Ammon's horn (tissue), 1 donor: ENCODE results near the gene RPS6KA5.
A peak's percentile ranks its signal among the peaks of the same experiment; 100 is the strongest.
"Not testable (repeated sequence)": the region's sequence is repeated elsewhere in the genome, so short reads cannot be mapped to it uniquely, and the experiment has no call there.

ENCODE experiments used
- DNase-seq: peaks from one replicate; pipeline ENCODE4 v3.0.0-alpha.2; 2016; ENCODE audit warnings: low spot score

The RPS6KA5 gene

DNA sequence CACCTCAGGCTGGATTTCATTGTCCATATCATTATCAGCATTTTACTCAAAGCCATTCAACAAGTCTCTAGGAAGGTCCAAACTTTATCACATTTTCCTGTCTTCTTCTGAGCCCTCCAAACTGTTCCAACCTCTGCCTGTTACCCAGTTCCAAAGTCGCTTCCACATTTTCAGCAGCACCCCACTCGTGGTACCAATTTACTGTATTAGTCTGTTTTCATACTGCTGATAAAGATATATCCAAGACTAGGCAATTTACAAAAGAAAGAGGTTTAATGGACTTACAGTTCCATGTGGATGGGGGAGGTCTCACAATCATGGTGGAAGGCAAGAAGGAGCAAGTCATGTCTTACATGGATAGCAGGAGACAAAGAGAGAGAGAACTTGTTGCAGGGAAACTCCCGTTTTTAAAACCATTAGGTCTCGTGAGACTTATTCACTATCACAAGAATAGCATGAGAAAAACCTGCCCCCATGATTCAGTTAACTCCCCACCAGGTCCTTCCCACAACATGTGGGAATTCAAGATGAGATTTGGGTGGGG, 121.1 kb downstream of the RPS6KA5 start:
- DNase-seq: not testable (repeated sequence)

DNA sequence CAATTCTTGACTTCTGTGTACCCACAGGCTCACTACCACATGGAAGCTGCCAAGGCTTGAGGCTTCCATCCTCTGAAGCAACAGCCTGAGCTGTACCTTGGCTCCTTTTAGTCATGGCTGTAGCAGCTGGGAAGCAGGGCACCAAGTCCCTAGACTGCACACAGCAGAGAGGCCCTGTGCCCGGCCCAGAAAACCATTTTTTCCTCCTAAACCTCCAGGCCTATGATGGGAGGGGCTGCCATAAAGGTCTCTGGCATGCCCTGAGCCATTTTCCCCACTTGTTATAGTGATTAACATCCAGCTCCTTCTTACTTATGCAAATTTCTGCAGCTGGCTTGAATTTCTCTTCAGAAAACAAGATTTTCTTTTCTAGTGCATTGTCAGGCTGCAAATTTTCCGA, 121.8 kb downstream of the RPS6KA5 start:
- no peak for DNase-seq

DNA sequence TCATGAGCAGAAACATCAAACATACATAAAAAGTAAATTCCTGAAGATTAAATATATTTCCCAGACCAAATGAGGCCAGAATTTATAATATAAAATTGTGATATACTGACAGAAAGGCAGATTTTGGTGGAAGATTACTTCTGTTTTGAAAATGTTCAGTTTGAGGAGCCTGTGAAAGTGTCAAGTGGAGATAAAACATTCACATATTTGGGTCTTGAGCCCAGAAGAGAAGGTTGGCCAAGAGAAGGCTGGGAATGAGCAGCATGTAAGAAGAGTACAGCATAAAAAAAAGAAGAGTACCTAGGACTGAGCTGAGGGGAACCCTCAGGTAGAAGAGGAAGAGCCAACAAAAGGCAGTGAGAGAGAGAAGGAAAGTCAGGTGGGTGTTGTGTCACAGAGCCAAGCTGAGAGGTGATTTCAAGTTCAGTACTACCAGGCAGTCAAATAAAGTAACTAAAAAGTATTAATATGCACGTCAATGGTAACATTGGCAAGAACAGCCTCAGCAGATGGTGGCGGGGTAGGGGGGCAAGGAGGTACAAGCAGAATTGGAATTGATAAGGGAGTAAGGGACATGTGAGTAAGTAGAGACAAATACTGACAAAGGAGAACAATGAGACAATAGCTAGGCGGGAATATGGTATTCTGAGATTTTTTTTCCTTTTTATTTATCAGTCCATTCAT, 123.5 kb downstream of the RPS6KA5 start:
- no peak for DNase-seq

DNA sequence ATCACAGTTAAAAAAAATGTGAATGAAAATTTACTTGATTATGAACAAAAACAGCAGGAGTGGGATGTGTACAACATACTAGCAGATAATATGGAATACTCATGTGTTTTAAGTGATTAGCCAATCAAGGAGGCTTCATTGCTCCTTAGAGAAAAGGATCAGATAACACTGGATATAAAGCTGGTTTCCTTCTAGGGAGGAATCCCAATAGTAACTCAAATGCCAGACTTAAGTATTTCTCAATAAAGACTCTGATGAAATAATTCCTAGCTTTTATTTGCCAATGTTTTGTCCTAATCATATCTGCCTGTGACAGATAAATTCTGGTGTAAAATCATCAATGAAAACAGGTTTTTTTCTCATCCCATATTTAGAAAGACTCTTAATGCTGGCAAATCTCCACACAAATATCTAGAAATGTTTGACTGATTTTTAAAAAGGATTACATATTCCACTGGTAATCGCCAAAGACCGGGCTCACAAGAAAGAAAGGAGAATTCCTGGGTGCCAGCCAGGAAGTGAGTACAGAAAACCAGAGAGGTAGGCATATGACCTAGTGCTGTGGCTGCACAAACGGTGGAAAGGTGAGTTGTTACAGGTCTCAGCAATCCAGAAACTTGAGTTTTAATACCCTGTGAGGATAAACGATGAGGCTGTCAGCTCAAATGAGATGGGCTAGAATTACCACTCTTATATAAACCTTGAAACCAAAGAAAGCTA, 135.7 kb downstream of the RPS6KA5 start:
- no peak for DNase-seq

DNA sequence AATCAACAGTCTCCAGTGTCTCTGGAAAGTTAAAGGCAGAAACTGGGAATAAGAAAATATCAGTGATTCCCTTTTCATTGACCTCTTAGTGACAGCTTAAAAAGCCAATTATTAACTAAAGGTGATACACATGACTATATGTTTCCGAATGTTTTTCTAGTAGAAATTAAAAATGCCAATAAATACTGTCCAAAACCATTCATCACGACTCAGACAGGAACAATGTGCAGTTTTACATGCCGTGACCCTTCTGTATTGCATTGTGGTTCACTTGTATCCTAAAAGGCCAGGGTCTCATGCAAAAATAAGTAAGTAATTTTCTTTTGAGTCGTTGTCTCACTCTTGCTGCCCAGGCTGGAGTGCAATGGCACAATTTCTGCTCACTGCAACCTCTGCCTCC, 138.3 kb downstream of the RPS6KA5 start:
- DNase-seq: no peak

DNA sequence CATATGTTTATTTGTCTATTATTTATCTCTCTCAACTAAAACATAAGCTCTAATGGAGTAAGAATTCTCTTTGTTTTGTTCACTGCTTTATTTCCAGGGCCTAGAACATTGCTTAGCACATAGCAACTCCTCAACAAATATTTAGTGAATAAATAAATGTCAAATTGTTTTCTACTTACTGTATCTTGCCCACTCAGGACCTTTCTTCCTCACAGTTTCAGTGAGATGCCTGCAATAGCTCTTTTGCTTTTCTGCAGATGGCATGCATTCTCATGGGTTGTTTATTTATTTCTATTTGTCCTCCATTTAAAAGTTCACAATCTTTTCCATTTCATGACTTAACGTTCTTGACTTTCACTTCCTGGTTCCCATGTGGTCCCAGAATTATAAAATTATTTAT, 149.3 kb downstream of the RPS6KA5 start:
- no peak for DNase-seq

DNA sequence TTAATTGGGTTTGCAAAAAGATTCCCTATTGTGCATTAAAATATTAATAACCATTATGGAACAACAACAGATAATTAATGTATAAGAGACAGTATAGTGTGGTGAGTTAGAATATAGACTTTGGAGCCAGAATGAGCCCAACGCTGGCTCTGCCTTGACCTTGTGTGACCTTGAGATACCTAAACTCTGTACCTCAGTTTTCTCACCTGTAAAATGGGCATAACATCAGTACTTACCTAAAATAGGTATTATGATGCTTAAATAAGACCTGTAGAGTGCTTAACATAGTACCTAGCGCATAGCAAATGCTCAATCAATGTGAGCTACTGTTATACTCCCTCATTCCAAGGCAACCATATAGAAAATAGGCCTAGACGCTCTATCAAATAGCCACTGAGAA, 153.3 kb downstream of the RPS6KA5 start:
- DNase-seq: no peak

DNA sequence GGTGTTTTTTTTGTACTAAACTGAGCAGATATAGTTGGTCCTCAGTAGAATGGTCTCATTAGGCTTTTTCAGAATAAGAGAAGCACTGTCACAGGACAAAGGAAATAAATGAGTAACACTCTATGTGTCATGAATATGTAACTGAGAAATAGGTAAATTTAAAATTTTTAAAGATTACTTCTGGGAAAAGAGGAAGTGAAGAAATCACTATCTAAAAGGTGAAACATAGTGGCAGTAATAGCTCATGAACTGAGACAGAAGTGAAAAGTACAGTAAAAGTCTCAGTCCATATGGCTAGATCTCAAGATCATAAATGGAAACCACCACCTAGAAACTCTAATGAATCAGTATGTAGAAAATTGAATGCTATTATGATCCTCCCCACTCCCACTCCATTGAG, 154.9 kb downstream of the RPS6KA5 start:
- DNase-seq: no peak

- peak; percentile 85 for DNase-seq
Observed at GRCh38 chr14:90903101-90903500, 157.3 kb downstream of the RPS6KA5 start.

GRCh38 chr14:90900476-90901083, 159.9 kb downstream of the RPS6KA5 start:
- DNase-seq: no peak

DNA sequence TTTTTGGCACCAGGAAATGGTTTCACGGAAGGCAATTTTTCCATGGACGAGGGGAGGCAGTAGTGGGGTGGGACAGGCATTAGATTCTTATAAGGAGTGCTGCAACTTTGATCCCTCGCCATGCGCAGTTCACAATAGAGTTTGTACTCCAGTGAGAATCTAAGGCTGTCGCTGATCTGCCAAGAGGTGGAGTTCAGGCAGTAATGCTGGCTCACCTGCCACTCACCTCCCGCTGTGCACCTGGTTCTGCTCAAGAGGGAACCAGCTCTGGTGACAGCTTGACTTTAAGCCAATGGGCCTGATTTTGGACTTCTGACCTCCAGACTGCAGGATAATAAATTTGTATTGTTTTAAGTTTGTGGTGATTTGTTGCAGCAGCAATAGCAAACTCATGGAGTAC, 163.4 kb downstream of the RPS6KA5 start:
- DNase-seq: no peak

DNA sequence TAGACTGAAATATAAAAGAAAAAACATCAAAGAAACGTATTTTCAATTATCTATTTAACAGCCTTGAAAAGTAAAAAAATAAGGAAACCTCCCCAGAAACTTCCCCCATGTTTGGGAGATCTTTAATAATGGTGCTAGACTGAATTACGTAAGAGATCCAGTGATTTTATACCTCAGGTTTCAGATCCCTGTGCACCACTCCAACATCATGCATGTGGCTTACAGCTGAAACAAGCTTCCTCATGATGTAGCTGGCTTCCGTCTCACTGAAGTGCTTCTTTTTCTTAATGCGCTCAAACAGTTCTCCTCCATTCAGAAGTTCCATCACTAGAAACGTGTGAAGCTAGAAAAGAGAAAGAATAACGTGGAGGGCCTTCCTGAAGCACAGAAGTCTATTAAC, 166.2 kb downstream of the RPS6KA5 start:
- peak; percentile 54 for DNase-seq

DNA sequence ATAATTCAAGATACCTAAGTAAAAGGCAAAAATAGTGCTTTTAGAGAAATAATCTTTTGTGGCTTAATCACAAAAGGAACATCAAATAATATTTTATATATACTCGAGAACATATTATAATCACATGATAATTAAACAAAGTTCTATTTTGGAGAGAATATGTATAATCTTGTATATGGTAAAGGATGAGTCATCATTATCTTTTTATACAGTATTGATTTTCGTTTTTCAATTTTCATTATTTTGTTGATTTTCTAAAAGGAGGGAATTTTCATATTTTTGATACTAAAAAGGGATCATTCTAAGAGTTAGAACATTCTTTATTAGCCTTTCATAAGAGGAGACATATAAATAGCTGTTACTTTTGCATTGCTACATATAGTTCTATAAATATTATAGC, 166.9 kb downstream of the RPS6KA5 start:
- no peak for DNase-seq

DNA sequence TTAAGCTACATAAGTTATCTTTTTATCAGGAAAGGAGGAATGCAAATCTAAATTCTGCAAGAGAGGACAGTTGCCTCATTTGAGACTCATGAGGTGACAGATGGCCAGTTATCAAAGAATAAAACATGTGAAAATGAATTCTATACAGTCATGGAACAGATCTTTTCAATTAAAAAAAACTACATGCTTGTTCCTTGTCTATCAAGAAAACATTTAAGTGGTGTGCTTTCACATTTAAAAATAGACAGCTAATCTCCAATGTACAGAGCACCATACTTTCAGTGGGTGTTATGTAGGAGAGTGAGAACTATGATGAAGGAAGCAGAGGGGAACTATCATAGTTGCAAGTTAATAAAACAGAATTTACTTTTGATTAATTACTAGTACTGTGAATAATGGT, 167.5 kb downstream of the RPS6KA5 start:
- peak; percentile 30 for DNase-seq

DNA sequence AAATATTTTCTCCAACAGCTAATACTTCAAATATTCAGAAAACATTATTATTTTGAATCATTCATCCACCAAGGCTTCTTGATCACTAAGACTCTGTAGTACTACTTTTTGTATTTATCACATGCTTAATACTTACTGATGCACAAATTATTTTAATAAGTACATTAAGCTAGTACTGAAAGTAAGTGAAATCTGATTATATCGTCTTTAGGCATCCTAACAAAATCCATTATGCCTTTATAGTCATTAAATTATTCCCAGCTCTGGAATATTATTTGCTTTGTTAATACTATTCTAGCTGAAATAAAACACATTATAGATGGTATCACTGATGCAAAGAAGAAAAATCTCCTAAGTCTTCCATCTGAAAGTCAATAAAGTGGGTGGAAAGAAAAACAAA, 169.1 kb downstream of the RPS6KA5 start:
- no peak for DNase-seq

DNA sequence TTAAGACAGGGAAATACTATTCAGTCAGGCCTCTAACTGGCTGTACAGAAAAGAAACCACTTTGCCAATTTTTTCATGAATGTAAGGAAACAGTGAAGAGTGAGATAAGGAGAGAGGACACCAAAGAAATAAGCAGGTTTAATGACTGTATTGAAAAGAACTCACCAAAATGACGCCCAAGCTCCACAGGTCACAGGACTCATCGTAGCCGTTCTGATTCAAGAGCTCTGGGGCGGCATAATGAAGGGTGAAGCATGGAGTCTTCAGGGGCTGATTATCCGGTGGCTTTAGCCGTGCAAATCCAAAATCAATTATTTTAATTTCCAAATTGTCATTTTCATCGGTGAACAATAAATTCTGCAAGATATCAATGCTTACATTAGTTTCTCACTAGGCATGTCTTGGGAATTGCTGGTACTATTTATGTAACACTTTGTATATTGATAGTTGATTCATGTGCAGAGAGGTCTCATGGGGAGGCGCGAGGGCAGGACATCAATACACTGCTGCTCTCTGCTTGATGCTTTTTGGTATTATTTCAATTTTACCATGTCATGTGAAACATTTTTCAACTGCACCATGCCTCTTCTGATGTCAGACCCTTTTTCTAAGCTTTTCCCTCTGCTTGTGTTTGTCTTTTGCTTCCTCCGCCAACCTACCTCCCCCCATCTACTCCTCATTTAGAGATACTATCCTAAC, 170.0 kb downstream of the RPS6KA5 start:
- DNase-seq: no peak

DNA sequence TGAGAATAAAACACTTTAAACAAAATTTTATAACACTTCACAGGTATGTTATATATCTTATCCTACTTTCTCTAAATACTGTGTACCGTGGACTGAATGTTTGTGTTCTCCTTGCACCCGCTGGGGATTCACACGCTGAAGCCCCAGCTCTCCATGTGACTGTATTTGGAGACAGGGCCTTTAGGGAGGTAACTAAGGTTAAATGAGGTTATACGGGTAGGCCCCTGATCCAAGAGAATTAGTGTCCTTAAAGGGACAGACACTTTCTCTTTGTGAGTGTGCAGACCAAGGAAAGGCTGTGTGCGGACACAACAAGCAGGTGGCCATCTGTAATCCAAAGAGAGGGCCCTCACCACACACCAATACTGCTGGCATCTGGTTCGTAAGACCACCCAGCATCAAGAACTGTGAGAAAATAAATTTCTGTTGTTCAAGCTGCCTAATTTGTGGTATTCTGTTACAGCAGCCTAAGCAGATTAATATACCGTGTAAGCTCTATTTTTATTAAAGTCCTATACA, 174.1 kb downstream of the RPS6KA5 start:
- DNase-seq: no peak

DNA sequence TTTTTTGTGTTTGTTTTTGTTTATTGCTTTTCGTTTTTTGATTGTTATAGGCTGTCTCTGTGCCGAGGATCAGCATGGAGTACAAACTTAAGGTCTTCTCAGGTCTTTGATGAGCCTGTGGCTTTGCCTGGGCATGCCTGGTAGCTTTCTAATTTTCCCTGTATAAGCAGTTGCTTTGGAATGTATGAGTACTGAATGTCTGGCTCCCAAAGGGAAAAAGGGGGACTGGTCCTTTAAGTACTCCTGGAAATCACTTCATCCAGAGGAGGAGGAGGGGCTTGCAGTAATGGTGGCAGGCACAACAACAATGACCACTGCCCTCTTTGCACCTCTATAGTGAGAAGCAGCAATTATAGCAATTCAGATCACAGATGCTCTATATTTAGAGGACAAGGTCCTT, 176.7 kb downstream of the RPS6KA5 start:
- no peak for DNase-seq

GRCh38 chr14:90883197-90883596, 177.2 kb downstream of the RPS6KA5 start:
- no peak for DNase-seq

DNA sequence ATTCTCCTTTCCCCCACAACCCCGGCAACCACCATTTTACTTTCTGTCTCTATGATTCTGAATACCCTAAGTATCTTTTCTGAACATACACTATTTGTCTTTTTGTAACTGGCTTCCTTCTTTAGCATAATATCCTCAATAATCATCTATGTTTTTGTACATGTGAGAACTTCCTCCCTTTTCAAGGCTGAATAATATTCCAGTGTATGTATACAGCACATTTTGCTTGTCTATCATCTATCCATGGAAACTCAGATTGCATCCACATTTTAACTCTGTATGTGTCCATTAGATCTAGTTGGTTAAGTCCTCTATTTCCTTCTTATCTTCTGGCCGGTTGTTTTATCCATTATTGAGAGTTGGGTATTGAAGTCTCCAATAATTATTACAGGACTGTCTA, 180.2 kb downstream of the RPS6KA5 start:
- DNase-seq: no peak

DNA sequence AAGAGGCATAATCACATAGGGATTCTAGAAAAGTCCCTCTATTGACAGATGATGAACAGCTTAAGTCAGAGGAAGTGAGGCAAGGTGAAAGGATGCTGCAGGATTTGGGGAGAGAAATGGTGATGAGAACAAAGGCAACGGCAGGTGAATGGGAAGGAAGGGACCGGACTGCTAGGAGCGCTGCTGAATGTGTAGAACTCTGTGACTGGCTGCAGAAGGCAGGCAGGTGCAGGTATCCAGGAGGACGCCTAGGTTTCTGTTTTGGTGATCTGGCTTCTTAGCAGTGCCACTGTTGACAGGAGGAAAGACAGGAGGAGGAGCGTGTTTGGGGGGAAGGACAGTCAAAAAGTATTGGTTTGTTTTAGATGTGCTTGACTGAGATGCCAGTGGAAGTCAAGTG, 185.8 kb downstream of the RPS6KA5 start:
- DNase-seq: no peak

DNA sequence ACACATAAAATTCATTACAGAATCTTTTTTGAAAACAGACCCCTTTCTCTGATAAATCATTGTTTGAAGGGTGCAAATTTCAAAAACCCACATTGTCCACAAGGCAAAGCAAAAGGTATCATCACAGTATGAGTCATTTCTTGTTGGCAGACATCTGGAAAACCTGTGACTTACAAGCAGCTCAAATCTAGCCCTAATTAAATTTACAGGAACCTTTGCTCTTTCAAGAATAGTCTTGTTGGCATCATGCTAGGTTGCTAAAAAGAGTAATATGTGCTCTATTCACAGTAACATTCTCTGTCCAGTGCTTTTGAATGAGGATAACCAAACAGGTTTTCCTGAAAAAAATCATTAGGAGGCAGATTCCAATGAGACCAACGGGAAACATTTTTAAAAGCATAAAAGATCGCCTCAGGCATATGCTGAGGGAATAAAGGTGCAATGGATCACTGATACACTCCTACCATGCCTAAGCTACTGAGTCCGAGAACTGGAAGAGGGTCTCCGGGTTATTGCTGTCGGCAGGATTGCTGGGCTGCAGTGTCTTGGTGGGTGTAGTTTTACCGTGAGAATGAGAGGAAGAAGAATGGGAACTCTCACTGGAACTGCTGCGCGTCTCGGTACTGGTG, 188.7 kb downstream of the RPS6KA5 start:
- no peak for DNase-seq
